HUES6 (cell line): ENCODE data around the gene ITGAD.

Experiments
- H3K27ac ChIP-seq: 2 replicates; pipeline ENCODE4 v1.7.0; 2013; ENCODE audit warnings: low read depth, mild to moderate bottlenecking, low read length, inconsistent platforms
- H3K27me3 ChIP-seq: 2 replicates; pipeline ENCODE4 v1.6.1; 2013; ENCODE audit warnings: low read length; ENCODE audit not compliant: control insufficient read depth, insufficient read depth
- H3K36me3 ChIP-seq: 2 replicates; pipeline ENCODE4 v1.6.1; 2013; ENCODE audit warnings: low read length; ENCODE audit not compliant: control insufficient read depth, insufficient read depth
- H3K4me1 ChIP-seq: 2 replicates; pipeline ENCODE4 v1.6.1; 2013; ENCODE audit warnings: low read length; ENCODE audit not compliant: control insufficient read depth, insufficient read depth
- H3K4me3 ChIP-seq: 2 replicates; pipeline ENCODE4 v1.5.1; 2013; ENCODE audit warnings: low read depth, low read length
- H3K9ac ChIP-seq: one replicate; pipeline ENCODE4 v1.6.1; 2013; ENCODE audit warnings: mild to moderate bottlenecking, low read length
- H3K9me3 ChIP-seq: 2 replicates; pipeline ENCODE4 v1.6.1; 2013; ENCODE audit warnings: low read depth, low read length; ENCODE audit not compliant: control insufficient read depth, insufficient read depth

The ITGAD gene

DNA sequence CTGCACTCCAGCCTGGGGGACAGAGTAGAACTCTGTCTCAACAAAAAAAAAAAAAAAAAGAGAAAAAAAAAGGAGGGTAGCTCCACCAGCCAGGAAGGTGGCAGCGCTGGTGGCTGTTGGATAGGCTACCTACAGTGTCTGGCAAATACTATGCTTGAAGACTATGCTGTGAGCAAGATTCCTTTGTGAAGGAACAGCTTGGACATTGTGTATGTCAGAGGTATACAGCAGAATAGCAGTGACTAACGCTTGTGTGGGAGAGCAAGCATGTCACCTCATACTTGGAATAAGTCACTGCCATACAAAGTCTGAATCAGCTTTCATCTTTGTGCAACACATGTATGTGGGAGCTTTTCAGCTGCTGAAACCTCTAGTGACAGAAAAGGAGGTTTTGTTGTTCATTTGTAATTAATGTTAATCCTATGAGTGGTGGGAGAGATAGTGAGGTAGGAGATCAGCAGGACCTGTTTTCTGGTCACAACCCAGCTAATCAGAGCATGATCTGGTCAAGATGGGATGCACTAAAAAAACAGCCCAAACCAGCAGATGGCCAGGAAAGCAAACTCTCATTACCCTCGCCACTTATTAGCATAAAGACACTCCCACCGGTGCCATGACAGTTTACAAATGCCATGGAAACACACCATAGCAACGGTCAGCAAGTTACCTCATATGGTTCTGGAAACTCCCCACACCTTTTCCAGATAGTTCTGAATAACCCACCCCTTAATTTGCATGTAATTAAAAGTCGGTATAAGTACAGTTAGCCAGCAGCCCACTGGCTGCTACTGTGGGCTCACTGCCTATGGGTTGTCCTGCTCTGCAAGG is 6.8 kb upstream of the ITGAD start:
- H3K36me3 ChIP-seq = no peaks in the 10 kb centered on the region
- H3K4me1 ChIP-seq = peaks cover 4% of the 10 kb centered on the region
- no peak overlapping the region for H3K4me3 ChIP-seq
- no peak overlapping the region for H3K27ac ChIP-seq
- no peak overlapping the region for H3K9ac ChIP-seq
- no peaks in the 10 kb centered on the region for H3K9me3 ChIP-seq
- H3K27me3 ChIP-seq = no peaks in the 10 kb centered on the region

DNA sequence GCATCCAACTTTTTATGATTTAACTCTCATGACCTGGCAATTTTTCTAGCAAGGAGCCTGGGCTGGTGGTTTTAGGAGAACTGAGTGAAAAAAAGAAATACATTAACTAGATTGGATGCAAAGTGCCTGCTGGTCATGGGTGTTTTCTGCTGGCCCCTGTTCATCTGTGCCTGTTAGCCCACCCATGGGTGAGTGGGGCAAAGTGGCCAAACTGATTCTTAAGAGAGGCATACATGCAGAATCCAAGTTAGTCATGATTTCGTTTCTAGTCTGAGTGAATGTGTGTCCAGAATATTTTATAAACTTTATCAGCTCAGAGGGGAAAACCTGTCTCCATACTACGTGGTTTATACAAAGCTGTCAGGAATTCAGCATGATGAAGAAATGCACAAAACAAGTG is 4.6 kb upstream of the ITGAD start:
- Histone ChIP-seq H3K4me3 (no peak overlapping the region), H3K36me3 (no peaks in the 10 kb centered on the region), H3K9ac (no peak overlapping the region), H3K27ac (no peak overlapping the region), H3K27me3 (no peaks in the 10 kb centered on the region), H3K4me1 (peaks cover 4% of the 10 kb centered on the region; the same call in 1 of the 2 replicates), H3K9me3 (no peaks in the 10 kb centered on the region)

DNA sequence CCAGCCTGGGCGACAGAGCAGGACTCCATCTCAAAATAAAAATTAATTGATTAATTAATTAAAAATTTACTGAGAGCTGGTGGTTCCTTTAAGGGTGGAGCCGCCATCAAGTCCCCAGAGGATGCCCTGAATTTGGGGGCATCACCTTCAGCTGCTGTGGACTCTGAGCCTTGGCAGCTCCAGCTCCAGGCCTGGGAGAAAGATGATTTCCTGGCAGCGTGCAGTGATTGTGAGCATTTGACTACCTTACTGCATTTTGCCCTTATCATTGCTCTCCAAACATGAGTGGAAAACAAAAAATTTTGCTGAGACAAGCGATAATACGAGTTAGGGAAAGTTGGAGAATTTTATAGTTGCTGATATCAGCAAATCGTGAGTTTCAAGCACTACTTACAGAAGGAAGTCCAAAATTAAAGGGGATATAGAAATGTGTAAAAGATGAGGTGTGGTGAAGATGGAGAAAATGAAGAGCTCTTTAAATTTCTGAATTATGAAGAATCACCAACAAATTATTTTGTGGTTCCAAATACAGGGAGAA is 2.6 kb upstream of the ITGAD start:
- Histone ChIP-seq H3K9me3 (no peaks in the 10 kb centered on the region), H3K27ac (no peak overlapping the region), H3K9ac (no peak overlapping the region), H3K27me3 (no peaks in the 10 kb centered on the region), H3K4me1 (peaks cover 4% of the 10 kb centered on the region; the same call in 1 of the 2 replicates), H3K4me3 (no peak overlapping the region), H3K36me3 (no peaks in the 10 kb centered on the region)

DNA sequence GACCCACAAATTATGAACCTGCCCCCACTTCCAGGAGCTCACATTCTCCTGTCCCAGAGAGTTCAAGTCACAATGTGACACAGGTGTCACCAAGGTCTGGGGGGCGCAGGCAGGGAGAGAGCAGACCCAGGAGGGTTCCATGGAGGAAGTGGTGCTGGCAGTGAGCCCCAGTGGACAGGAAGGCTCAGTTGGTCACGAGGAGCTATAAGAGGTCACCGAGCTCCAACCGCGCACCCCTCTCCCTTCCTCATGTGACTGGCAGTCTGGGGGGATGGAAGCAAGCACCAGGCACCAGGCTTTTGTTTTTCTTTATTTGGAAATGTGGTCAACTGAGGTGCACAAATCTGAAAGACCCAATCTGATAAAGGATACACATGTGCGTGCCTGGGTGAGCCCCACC is 2.5 kb downstream of the ITGAD start:
- no peak overlapping the region for H3K9ac ChIP-seq
- H3K4me3 ChIP-seq = no peak overlapping the region
- H3K27me3 ChIP-seq = no peaks in the 10 kb centered on the region
- H3K36me3 ChIP-seq = no peaks in the 10 kb centered on the region
- no peak overlapping the region for H3K27ac ChIP-seq
- peaks cover 4% of the 10 kb centered on the region; the same call in 1 of the 2 replicates for H3K4me1 ChIP-seq
- H3K9me3 ChIP-seq = peaks cover 8% of the 10 kb centered on the region; the same call in 1 of the 2 replicates

DNA sequence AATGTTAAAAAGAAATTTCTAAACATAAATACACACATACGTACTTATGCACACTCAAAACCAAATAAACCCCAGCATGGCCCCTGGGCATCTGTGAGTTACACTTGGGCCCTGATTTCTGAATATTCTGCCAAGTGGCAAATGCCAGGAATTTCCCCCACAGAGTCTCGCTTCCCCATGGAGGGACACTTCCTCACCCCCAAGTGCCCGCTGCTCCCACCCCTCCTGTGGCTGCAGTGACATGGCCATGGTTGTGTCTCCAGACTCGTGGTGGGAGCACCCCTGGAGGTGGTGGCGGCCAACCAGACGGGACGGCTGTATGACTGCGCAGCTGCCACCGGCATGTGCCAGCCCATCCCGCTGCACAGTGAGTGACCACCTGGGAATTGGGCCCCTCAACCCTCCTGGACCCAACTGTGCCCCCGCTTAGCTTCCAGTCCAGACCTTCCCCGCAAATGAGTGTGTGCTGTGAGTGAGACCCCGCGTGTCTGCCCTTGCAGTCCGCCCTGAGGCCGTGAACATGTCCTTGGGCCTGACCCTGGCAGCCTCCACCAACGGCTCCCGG is 4.0 kb downstream of the ITGAD start:
- no peaks in the 10 kb centered on the region for H3K27me3 ChIP-seq
- H3K4me3 ChIP-seq = no peak overlapping the region
- no peak overlapping the region for H3K9ac ChIP-seq
- no peaks in the 10 kb centered on the region for H3K36me3 ChIP-seq
- H3K27ac ChIP-seq = no peak overlapping the region
- H3K4me1 ChIP-seq = peaks cover 4% of the 10 kb centered on the region; the same call in 1 of the 2 replicates
- H3K9me3 ChIP-seq = peaks cover 8% of the 10 kb centered on the region; the same call in 1 of the 2 replicates

DNA sequence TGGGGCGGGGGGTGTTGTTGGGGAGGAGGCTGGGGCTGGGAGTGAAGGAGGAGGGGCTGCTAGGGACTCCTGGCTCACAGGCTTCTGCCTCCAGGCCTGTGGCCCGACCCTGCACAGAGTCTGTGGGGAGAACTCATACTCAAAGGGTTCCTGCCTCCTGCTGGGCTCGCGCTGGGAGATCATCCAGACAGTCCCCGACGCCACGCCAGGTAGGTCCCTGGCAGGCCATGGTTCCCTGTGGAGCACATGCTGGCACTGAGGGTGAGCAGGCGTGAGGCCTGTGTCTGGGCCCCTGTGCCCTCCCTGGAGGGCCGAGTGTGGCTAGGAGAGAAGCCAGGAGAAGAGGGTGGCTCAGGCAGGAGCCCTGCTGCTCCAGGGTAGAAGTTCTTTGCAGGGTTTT is 4.6 kb downstream of the ITGAD start:
- no peak overlapping the region for H3K27ac ChIP-seq
- peaks cover 4% of the 10 kb centered on the region; the same call in 1 of the 2 replicates for H3K4me1 ChIP-seq
- H3K9me3 ChIP-seq = peaks cover 8% of the 10 kb centered on the region; the same call in 1 of the 2 replicates
- H3K4me3 ChIP-seq = no peak overlapping the region
- no peak overlapping the region for H3K9ac ChIP-seq
- H3K27me3 ChIP-seq = no peaks in the 10 kb centered on the region
- H3K36me3 ChIP-seq = no peaks in the 10 kb centered on the region

DNA sequence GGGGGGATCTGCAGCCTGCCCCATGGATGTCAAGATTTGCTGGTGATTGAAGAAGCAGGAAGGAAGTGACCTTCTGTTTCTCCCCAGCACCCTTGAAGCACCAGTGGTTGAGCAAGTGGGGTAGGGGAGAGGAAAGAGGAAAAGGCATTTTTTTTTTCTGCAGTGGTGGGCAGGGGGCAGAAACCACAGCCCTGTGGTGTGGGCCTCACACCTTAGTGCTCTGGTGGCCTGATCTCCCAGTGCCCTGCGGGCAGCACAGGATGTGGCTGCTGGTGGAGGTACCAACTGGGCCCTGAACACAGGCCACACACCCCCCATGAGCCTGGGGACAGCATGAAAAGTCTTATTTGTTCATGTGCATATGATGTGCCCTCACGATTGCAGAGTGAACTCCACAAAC is 7.1 kb downstream of the ITGAD start:
- H3K4me3 ChIP-seq = no peak overlapping the region
- no peaks in the 10 kb centered on the region for H3K27me3 ChIP-seq
- H3K4me1 ChIP-seq = no peaks in the 10 kb centered on the region
- H3K36me3 ChIP-seq = no peaks in the 10 kb centered on the region
- peaks cover 8% of the 10 kb centered on the region; the same call in 1 of the 2 replicates for H3K9me3 ChIP-seq
- no peak overlapping the region for H3K27ac ChIP-seq
- no peak overlapping the region for H3K9ac ChIP-seq

DNA sequence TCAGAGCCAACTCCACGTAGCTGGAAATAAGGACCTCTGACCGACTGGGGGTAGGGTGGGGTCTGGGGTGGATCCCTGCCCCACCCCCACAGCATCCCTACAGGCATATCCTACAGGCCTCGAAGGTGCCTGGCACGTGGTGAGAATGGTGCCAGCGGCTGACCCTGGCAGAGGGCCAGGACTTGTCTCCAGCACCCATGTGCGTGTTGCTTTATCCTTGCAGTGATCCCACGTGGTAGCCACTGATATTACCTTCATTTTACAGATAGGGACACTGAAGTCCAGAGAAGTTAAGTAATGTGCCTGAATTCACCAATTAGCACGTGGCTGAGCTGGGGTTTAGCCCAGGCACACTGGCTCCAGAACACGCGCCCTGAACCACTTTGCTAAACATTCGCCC is 8.3 kb downstream of the ITGAD start:
- Histone ChIP-seq H3K4me1 (no peaks in the 10 kb centered on the region), H3K27ac (no peak overlapping the region), H3K9me3 (peaks cover 8% of the 10 kb centered on the region; the same call in 1 of the 2 replicates), H3K9ac (no peak overlapping the region), H3K27me3 (no peaks in the 10 kb centered on the region), H3K4me3 (no peak overlapping the region), H3K36me3 (no peaks in the 10 kb centered on the region)

DNA sequence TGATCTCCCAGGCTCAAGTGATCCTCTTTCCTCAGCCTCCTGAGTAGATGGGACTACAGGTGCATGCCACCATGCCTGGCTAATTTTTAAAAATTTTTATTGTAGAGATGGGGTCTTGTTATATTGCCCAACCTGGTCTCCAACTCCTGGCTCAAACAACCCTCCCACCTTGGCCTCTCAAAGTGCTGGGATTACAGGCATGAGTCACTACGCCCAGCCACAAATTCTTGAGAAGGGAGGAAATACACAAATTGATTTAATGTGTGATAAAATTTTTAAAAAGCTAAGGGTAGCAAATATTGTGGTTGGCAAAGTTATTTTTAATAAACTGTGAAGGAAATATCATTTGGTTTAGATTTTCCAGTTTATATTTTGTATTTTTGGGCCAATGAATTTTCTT is 9.6 kb downstream of the ITGAD start:
- H3K4me3 ChIP-seq = no peak overlapping the region
- H3K9me3 ChIP-seq = peaks cover 8% of the 10 kb centered on the region; the same call in 1 of the 2 replicates
- no peaks in the 10 kb centered on the region for H3K36me3 ChIP-seq
- no peak overlapping the region for H3K9ac ChIP-seq
- peaks cover 3% of the 10 kb centered on the region; the same call in 1 of the 2 replicates for H3K27me3 ChIP-seq
- H3K27ac ChIP-seq = no peak overlapping the region
- no peaks in the 10 kb centered on the region for H3K4me1 ChIP-seq

DNA sequence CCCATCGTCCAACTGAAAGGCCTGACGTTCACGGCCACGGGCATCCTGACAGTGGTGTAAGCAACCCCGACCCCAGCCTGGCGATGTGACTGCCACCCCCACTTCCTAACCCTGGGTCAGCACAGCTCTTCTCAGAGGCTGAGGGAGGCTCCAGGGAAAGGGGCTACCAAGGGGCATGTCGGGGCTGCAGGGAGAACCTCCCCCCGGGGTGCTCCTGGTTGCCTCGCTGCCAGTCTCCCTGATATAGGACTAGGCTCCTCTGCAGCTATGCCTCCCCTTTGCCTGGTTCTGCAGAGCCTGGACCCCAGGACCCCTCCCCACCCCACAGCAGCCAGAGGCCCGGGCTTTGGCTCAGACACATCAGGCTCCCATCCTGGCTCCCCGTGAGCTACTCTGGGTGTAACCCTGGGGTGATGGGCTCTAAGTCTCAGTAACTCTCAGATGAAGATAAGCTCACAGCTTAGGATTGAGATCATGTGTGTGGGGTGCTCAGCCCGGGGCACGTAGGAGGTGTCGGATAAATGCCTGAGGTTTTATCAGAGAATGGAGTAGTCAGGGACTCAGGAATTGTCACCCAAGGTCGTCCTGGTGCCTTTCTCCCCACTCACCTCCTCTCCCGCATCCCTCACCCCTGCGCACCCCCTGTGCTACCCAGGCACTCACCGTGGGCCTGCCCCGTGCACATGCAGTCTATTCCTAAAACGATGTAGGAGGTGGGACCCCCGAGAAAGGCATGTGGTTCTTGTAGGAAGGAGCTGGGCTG is 10.6 kb downstream of the ITGAD start:
- H3K9me3 ChIP-seq = peaks cover 8% of the 10 kb centered on the region; the same call in 1 of the 2 replicates
- H3K4me3 ChIP-seq = no peak overlapping the region
- H3K27ac ChIP-seq = no peak overlapping the region
- no peak overlapping the region for H3K9ac ChIP-seq
- H3K27me3 ChIP-seq = peaks cover 3% of the 10 kb centered on the region; the same call in 1 of the 2 replicates
- H3K4me1 ChIP-seq = no peaks in the 10 kb centered on the region
- H3K36me3 ChIP-seq = no peaks in the 10 kb centered on the region
